Colonic mucosa (tissue), 2 donors: ENCODE data around the gene OR14I1. TPM values are rescaled to one million over a fixed set of nuclear protein-coding genes. Genes with fewer than 3 reads are reported as not detected.

Experiments
- total RNA-seq, 2 donors: library from RNA; stranded (reverse); fragmentation: NEBNext Ultra II Directional in 1 of 2; extraction: Animal tissue kit (Norgen Biotek cat#: 25700) in 1 of 2; gene quantifications; one replicate each; pipeline ENCODE4 v1.2.1, GENCODE V29; 2021
- donor health status: DM: no; HTN: no; CAD: no.
- donor health status: DM: no; HTN: no; CAD: no.

OR14I1 gene
- total RNA-seq, 2 donors from 2014 or later: not detected

Other genes starting within 250 kb of the OR14I1 start
- gene OR2T3, start 229.4 kb downstream of the OR14I1 start, total RNA-seq: not detected
- gene OR2T5, start 214.2 kb downstream of the OR14I1 start, total RNA-seq: not detected
- gene OR2G6, start 194.7 kb downstream of the OR14I1 start, total RNA-seq: not detected
- not detected for gene OR2T29, start 140.0 kb downstream of the OR14I1 start, total RNA-seq
- not detected for gene OR2T34, start 128.0 kb downstream of the OR14I1 start, total RNA-seq
- gene OR2T10, start 105.1 kb downstream of the OR14I1 start, total RNA-seq: not detected
- gene OR2T11, start 67.7 kb downstream of the OR14I1 start, total RNA-seq: not detected
- not detected for gene OR2T35, start 57.5 kb downstream of the OR14I1 start, total RNA-seq
- gene OR2T27, start 47.2 kb downstream of the OR14I1 start, total RNA-seq: not detected
- 100 to 1,000 TPM in 1 of 2 donors, 10 to 100 TPM in 1; 40.8 to 310 TPM for gene LYPD8, start 53.0 kb upstream of the OR14I1 start, total RNA-seq
- 10 to 100 TPM; 24.2 to 30.5 TPM for gene SH3BP5L, start 123.1 kb upstream of the OR14I1 start, total RNA-seq
- 10 to 100 TPM; 27.8 to 57.4 TPM for gene ZNF672, start 135.5 kb upstream of the OR14I1 start, total RNA-seq
- gene ZNF692, start 156.3 kb upstream of the OR14I1 start, total RNA-seq: 10 to 100 TPM; 20.9 to 46.9 TPM
- 1 to 10 TPM; 7.2 to 8.4 TPM for gene PGBD2, start 203.5 kb upstream of the OR14I1 start, total RNA-seq